WTC11 (cell line): Measurements from ENCODE around the gene PDGFRA. TPM values are rescaled to one million over a fixed set of nuclear protein-coding genes. Genes with fewer than 3 reads are reported as not detected.

Experiments used
- ATAC-seq: fragments of 200-7000 bp; cut with Tn5 transposase; 2 replicates; pipeline ENCODE4 v1.10.0; 2021; ENCODE audit warnings: mild to moderate bottlenecking, moderate library complexity
- CTCF ChIA-PET: fragments of 300-600 bp; sonication (Branson Sonifier 250); formaldehyde crosslinking; loops from one replicate; lab custom pipeline; 2021; ENCODE audit warnings: antibody characterized with exemption; lab: Charles Lee
- POLR2A ChIA-PET: fragments of 350-600 bp; sonication (Branson Sonifier 250); formaldehyde crosslinking; loops from one replicate; lab custom pipeline; 2021; ENCODE audit warnings: antibody characterized with exemption; lab: Charles Lee
- DNase-seq: peaks from one replicate; pipeline ENCODE4 v3.0.0; 2021; ENCODE audit warnings: low spot score
- H3K27ac Mint-ChIP-seq: 2 replicates; pipeline ENCODE4 v1.8.0; 2021; ENCODE audit warnings: mixed read lengths
- H3K27me3 Mint-ChIP-seq: 2 replicates; pipeline ENCODE4 v1.8.0; 2021; ENCODE audit warnings: low read depth, mild to moderate bottlenecking, moderate library complexity, mixed read lengths
- H3K36me3 Mint-ChIP-seq: 2 replicates; pipeline ENCODE4 v1.8.0; 2021; ENCODE audit warnings: mixed read lengths
- H3K4me1 Mint-ChIP-seq: 2 replicates; pipeline ENCODE4 v1.8.0; 2022; ENCODE audit warnings: mixed read lengths
- H3K4me3 Mint-ChIP-seq: 2 replicates; pipeline ENCODE4 v1.8.0; 2021; ENCODE audit warnings: mild to moderate bottlenecking, moderate library complexity, mixed read lengths
- H3K9me3 Mint-ChIP-seq: 2 replicates; pipeline ENCODE4 v1.8.0; 2021; ENCODE audit warnings: mixed read lengths
- AR ChIP-seq: fragments of 250-450 bp; sonication (Bioruptor Pico); IDR thresholded peaks from 2 replicates; pipeline ENCODE4 v1.9.0; 2021; ENCODE audit warnings: mild to moderate bottlenecking
- CTCF ChIP-seq: fragments of 200-600 bp; IDR thresholded peaks from 2 replicates; pipeline ENCODE4 v1.8.0; 2022; ENCODE audit warnings: antibody characterized with exemption
- E2F1 ChIP-seq: sonication (generic); formaldehyde crosslinking; IDR thresholded peaks from 2 replicates; pipeline ENCODE4 v1.8.0; 2022; ENCODE audit warnings: mild to moderate bottlenecking, missing genetic modification reagents
- E2F4 ChIP-seq: sonication (generic); formaldehyde crosslinking; IDR thresholded peaks from 2 replicates; pipeline ENCODE4 v1.8.1; 2022; ENCODE audit warnings: low read depth, mild to moderate bottlenecking, moderate library complexity, missing genetic modification reagents, borderline replicate concordance
- FOXJ3 ChIP-seq: sonication (generic); formaldehyde crosslinking; IDR thresholded peaks from 2 replicates; pipeline ENCODE4 v1.9.0; 2021; ENCODE audit warnings: missing genetic modification reagents, mild to moderate bottlenecking, borderline replicate concordance
- NFYB ChIP-seq: sonication (generic); formaldehyde crosslinking; conservative IDR thresholded peaks from 2 replicates; pipeline ENCODE4 v1.8.0; 2022; ENCODE audit warnings: low read depth, missing genetic modification reagents
- NR2C2 ChIP-seq: sonication (generic); formaldehyde crosslinking; IDR thresholded peaks from 2 replicates; pipeline ENCODE4 v1.8.0; 2022; ENCODE audit warnings: mild to moderate bottlenecking, missing genetic modification reagents
- RORB ChIP-seq: fragments of 250-450 bp; sonication (Bioruptor Pico); IDR thresholded peaks from 2 replicates; pipeline ENCODE4 v1.9.0; 2021; ENCODE audit warnings: mild to moderate bottlenecking
- SMAD4 ChIP-seq: sonication (generic); formaldehyde crosslinking; IDR thresholded peaks from 2 replicates; pipeline ENCODE4 v1.8.0; 2022; ENCODE audit warnings: mild to moderate bottlenecking, missing genetic modification reagents
- STAT6 ChIP-seq: sonication (generic); formaldehyde crosslinking; conservative IDR thresholded peaks from 2 replicates; pipeline ENCODE4 v1.8.1; 2023; ENCODE audit warnings: mild to moderate bottlenecking, low read depth, missing genetic modification reagents, moderate library complexity
- USF2 ChIP-seq: sonication (generic); formaldehyde crosslinking; IDR thresholded peaks from 2 replicates; pipeline ENCODE4 v1.8.1; 2023; ENCODE audit warnings: mild to moderate bottlenecking, missing genetic modification reagents, moderate library complexity
- ZBTB21 ChIP-seq: sonication (generic); formaldehyde crosslinking; IDR thresholded peaks from 2 replicates; pipeline ENCODE4 v1.8.1; 2023; ENCODE audit warnings: mild to moderate bottlenecking, missing genetic modification reagents, borderline replicate concordance
- ZNF232 ChIP-seq: sonication (generic); formaldehyde crosslinking; IDR thresholded peaks from 2 replicates; pipeline ENCODE4 v1.8.0; 2022; ENCODE audit warnings: mild to moderate bottlenecking, missing genetic modification reagents
- total RNA-seq: library from RNA; stranded (reverse); gene quantifications from 3 replicates; pipeline ENCODE4 v1.2.3, GENCODE V29; 2021
- TF ChIP-seq, protein P1 (sequence below): sonication (generic); formaldehyde crosslinking; IDR thresholded peaks from 2 replicates; pipeline ENCODE4 v1.8.0; 2022; ENCODE audit warnings: mild to moderate bottlenecking, missing genetic modification reagents
- TF ChIP-seq, protein P2 (sequence below): fragments of 250-450 bp; sonication (Bioruptor Pico); IDR thresholded peaks from 2 replicates; pipeline ENCODE4 v1.8.0; 2021; ENCODE audit warnings: mild to moderate bottlenecking

Gene PDGFRA
- total RNA-seq, 1 experiment from 2014 or later = 3.3 TPM

GRCh38 chr4:54317690-54318089 lies 88.6 kb downstream of the PDGFRA start:
- ATAC-seq (no peak), DNase-seq (no peak)
- CTCF ChIA-PET = interaction anchor here (0.6 to 2.4 kb wide), 9 partner anchors 9 to 128 kb away, joined by 3 to 19 read pairs (median 7); no protein-coding TSS in a partner anchor
- Mint-ChIP-seq H3K4me1 (peaks cover 4% of the 10 kb centered on the region; the same call in 1 of the 2 replicates), H3K27me3 (no peaks in the 10 kb centered on the region)
- TF ChIP-seq, protein P1, sequence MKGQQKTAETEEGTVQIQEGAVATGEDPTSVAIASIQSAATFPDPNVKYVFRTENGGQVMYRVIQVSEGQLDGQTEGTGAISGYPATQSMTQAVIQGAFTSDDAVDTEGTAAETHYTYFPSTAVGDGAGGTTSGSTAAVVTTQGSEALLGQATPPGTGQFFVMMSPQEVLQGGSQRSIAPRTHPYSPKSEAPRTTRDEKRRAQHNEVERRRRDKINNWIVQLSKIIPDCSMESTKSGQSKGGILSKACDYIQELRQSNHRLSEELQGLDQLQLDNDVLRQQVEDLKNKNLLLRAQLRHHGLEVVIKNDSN (CRISPR knock-in tag) = peak; percentile 79
- TF ChIP-seq USF2 (CRISPR knock-in tag) = peak; percentile 71
- TF ChIP-seq SMAD4 = no peak
- TF ChIP-seq, all 79 proteins: peak for 2
- H3K9me3 Mint-ChIP-seq = no peaks in the 10 kb centered on the region
- no peak overlapping the region for H3K4me3 Mint-ChIP-seq
- no peaks in the 10 kb centered on the region for H3K36me3 Mint-ChIP-seq
- POLR2A ChIA-PET = no interaction called here
- no peak overlapping the region for H3K27ac Mint-ChIP-seq

DNA sequence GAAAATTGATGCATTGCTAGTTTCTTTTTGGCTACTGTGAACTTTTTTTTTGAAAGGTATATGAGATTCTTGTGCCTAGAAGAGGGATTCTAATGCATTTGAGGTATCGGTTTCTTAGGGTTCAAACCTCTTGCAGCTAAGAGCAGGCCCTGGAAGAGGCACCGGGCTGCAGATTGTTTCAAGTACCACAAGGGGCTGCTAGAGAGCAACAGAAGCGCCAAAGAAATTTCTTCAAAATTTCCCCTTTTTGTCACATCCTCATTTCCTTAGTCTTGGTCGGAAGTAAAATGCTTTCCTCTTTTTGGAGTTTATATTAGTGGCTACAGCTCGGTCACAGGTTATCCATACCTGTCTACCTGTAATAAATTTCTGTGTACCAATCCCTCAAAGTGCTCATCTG lies 89.8 kb downstream of the PDGFRA start:
- ChIA-PET POLR2A (no interaction called here), CTCF (interaction anchor here (0.5 to 2.4 kb wide), 37 partner anchors 8 to 695 kb away, joined by 3 to 19 read pairs (median 3); no protein-coding TSS in a partner anchor)
- no peak for TF ChIP-seq NFYB (CRISPR knock-in tag)
- TF ChIP-seq ZBTB21 (CRISPR knock-in tag) = no peak
- TF ChIP-seq, protein P2, sequence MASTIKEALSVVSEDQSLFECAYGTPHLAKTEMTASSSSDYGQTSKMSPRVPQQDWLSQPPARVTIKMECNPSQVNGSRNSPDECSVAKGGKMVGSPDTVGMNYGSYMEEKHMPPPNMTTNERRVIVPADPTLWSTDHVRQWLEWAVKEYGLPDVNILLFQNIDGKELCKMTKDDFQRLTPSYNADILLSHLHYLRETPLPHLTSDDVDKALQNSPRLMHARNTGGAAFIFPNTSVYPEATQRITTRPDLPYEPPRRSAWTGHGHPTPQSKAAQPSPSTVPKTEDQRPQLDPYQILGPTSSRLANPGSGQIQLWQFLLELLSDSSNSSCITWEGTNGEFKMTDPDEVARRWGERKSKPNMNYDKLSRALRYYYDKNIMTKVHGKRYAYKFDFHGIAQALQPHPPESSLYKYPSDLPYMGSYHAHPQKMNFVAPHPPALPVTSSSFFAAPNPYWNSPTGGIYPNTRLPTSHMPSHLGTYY (CRISPR knock-in tag) = no peak
- no peak for TF ChIP-seq FOXJ3 (CRISPR knock-in tag)
- TF ChIP-seq STAT6 (CRISPR knock-in tag) = no peak
- TF ChIP-seq CTCF = peak; percentile 81

GRCh38 chr4:54320826-54321685 lies 92.0 kb downstream of the PDGFRA start:
- no peak overlapping the region for H3K27ac Mint-ChIP-seq
- TF ChIP-seq E2F4 (CRISPR knock-in tag) (no peak), RORB (CRISPR knock-in tag) (no peak), NR2C2 (CRISPR knock-in tag) (no peak), ZNF232 (CRISPR knock-in tag) (no peak), AR (CRISPR knock-in tag) (no peak), E2F1 (CRISPR knock-in tag) (no peak)

More for the DNA sequence above, 89.8 kb downstream of the PDGFRA start:
- no peaks in the 10 kb centered on the region for H3K9me3 Mint-ChIP-seq
- DNase-seq (peak; percentile 25), ATAC-seq (peak; percentile 66)
- no peak overlapping the region for H3K27ac Mint-ChIP-seq
- H3K4me3 Mint-ChIP-seq = no peak overlapping the region
- H3K36me3 Mint-ChIP-seq = no peaks in the 10 kb centered on the region
- no peaks in the 10 kb centered on the region for H3K27me3 Mint-ChIP-seq
- peaks cover 4% of the 10 kb centered on the region; the same call in 1 of the 2 replicates for H3K4me1 Mint-ChIP-seq

More at GRCh38 chr4:54320826-54321685, 92.0 kb downstream of the PDGFRA start:
- H3K27me3 Mint-ChIP-seq = no peaks in the 10 kb centered on the region; the same call in 1 of the 2 replicates
- no peak overlapping the region for H3K4me3 Mint-ChIP-seq
- DNase-seq (no peak), ATAC-seq (no peak)
- peaks cover 5% of the 10 kb centered on the region for H3K9me3 Mint-ChIP-seq
- H3K36me3 Mint-ChIP-seq = peaks cover 8% of the 10 kb centered on the region
- H3K4me1 Mint-ChIP-seq = peaks cover 4% of the 10 kb centered on the region; the same call in 1 of the 2 replicates
- POLR2A ChIA-PET = no interaction called here
- CTCF ChIA-PET = interaction anchor here (1.0 to 1.9 kb wide), 2 partner anchors 111 to 113 kb away, joined by 3 to 10 read pairs; no protein-coding TSS in a partner anchor
